ENCODE measurements around the gene DPP9. TPM values are rescaled to one million over a fixed set of nuclear protein-coding genes. Genes with fewer than 3 reads are reported as not detected.
A peak's percentile ranks its signal among the peaks of the same experiment; 100 is the strongest.

The DPP9 gene
- total RNA-seq, 1 donor from 2014 or later, result 111 TPM

DNA sequence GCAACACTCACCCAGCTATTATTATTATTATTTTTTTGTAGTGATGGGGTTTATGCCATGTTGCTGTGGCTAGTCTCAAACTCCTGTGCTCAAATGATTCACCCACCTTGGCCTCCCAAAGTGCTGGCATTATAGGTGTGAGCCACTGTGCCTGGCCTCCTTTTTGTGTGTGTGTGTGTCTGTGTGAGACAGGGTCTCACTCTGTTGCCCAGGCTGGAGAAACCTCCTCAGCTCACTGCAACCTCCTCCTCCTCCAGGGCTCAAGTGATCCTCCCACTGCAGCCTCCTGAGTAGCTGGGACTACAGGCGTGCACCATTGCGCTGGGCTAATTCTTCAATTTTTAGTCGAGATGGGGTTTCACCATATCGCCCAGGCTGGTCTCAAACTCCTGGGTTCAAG is 49.9 kb downstream of the DPP9 start:
- Mint-ChIP-seq H3K27ac (no peak overlapping the region), H3K27me3 (no peaks in the 10 kb centered on the region), H3K4me1 (peaks cover 9% of the 10 kb centered on the region), H3K9me3 (no peaks in the 10 kb centered on the region), H3K4me3 (no peak overlapping the region), H3K36me3 (ENCODE audit: low read depth) (peaks cover 38% of the 10 kb centered on the region)
- TF ChIP-seq, protein P1, sequence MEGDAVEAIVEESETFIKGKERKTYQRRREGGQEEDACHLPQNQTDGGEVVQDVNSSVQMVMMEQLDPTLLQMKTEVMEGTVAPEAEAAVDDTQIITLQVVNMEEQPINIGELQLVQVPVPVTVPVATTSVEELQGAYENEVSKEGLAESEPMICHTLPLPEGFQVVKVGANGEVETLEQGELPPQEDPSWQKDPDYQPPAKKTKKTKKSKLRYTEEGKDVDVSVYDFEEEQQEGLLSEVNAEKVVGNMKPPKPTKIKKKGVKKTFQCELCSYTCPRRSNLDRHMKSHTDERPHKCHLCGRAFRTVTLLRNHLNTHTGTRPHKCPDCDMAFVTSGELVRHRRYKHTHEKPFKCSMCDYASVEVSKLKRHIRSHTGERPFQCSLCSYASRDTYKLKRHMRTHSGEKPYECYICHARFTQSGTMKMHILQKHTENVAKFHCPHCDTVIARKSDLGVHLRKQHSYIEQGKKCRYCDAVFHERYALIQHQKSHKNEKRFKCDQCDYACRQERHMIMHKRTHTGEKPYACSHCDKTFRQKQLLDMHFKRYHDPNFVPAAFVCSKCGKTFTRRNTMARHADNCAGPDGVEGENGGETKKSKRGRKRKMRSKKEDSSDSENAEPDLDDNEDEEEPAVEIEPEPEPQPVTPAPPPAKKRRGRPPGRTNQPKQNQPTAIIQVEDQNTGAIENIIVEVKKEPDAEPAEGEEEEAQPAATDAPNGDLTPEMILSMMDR (IDR thresholded peaks at IDR 0.05), result no peak
- intact Hi-C loops (cut with micrococcal nuclease), result no loop called here
- ATAC-seq (ENCODE audit: low read depth), result no peak
- POLR2A ChIA-PET, result interaction anchor here (0.7 kb wide), 1 partner anchor 139 kb away, joined by 4 read pairs; no protein-coding TSS in a partner anchor
- CTCF ChIA-PET, result no interaction called here
- no peak for DNase-seq

DNA sequence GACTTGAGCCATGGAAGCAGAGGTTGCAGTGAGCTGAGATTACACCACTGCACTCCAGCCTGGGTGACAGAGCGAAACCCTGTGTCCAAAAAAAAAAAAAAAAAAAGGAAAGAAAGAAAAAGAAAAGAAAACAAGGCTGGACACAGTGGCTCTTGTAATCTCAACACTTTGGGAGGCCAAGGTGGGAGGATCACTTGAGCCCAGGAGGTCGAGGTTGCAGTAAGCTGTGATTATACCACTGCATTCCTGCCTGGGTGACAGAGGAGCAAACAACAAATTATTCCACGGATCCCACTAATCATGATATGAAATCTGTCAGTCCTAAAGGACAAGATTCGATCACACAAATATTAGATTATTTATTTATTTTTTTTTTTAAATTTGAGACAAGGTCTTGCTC is 50.4 kb downstream of the DPP9 start:
- ChIA-PET POLR2A (interaction anchor here (0.7 kb wide), 2 partner anchors 97 to 140 kb away, joined by 4 to 16 read pairs; no protein-coding TSS in a partner anchor), CTCF (no interaction called here)
- no peak overlapping the region for H3K27ac Mint-ChIP-seq
- H3K4me3 Mint-ChIP-seq, result no peak overlapping the region
- ATAC-seq (ENCODE audit: low read depth) (no peak), DNase-seq (no peak)
- intact Hi-C loops (cut with micrococcal nuclease), result no loop called here
- H3K27me3 Mint-ChIP-seq, result no peaks in the 10 kb centered on the region
- H3K36me3 Mint-ChIP-seq (ENCODE audit: low read depth), result peaks cover 37% of the 10 kb centered on the region
- TF ChIP-seq, protein P1 (IDR thresholded peaks at IDR 0.05), result no peak
- H3K9me3 Mint-ChIP-seq, result no peaks in the 10 kb centered on the region
- H3K4me1 Mint-ChIP-seq, result peaks cover 12% of the 10 kb centered on the region

DNA sequence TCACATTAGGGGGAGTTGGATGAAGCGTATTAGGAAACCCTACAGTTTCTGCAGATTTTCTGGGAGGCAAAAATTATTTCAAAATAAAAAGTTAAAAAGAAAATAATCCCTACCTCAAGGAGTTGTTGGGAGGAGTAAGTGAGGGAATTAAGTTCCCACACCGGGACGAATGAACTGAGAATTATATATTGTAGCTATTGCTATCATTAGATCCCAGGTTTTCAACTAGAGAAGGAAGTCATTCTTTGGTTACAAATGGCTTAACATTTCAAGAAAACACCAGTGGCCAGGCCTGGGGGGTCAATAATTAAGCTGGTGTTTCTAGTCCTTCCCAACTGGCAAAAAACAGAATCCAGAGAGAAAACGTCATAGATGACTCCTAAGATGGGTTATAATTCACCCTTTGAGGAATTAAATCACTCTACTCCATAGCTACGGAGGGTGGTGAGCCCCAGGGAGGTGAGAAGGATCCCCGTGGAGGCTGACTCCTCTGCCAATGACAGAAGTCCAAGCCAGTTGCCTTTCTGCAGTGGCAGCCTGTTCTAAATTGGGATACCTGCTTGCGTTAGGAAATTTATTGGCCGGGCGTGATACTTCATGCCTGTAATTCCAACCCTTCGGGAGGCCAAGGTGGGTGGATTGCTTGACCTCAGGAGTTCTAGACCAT is 52.3 kb downstream of the DPP9 start:
- Mint-ChIP-seq H3K36me3 (ENCODE audit: low read depth) (peaks cover 37% of the 10 kb centered on the region), H3K4me1 (peaks cover 18% of the 10 kb centered on the region), H3K4me3 (peak overlapping the region; percentile 69), H3K27me3 (no peaks in the 10 kb centered on the region), H3K27ac (no peak overlapping the region), H3K9me3 (no peaks in the 10 kb centered on the region)
- ChIA-PET POLR2A (no interaction called here), CTCF (interaction anchor here (1.2 kb wide), 1 partner anchor 35 kb away, joined by 3 read pairs; no protein-coding TSS in a partner anchor)
- no peak for ATAC-seq (ENCODE audit: low read depth)
- TF ChIP-seq, protein P1 (IDR thresholded peaks at IDR 0.05), result no peak
- DNase-seq, result no peak
- intact Hi-C loops (cut with micrococcal nuclease), result no loop called here

DNA sequence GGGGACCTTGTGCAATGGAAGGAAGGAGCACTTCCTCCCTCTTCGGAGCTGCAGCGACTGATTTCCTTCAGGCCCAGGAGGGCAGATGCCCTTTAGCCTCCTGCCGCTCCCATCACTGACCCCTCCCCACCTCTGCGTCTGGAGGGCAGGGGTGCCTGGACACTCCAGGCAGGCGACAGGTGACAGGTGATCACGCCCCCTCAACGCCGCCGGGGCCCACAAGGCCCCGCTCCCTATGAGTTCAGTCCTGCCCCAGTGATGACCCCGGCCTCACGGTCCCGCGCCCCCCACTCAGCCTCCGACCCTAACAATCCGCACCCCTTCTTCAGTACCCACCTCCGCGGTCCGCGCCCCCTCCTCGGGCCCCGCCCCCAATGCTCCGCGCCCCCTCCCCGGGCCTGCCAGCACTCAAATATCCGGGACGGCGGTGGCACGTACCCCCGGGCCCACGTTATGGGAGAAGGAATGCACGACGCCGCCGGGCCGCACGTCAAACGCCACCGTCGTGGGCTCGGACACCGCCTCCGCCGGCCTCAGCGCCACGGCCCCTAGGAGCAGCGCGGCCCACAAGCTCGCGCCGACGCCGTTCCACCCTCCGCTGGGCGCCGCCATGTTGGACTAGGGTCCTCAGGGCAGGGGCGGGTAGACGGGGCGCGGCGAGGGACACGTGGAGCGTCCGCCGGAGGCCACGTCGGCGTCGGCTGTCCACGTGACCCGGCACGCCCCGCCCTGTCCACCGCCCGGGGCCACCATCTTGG is 53.7 kb downstream of the DPP9 start, which contains the start of gene MYDGF:
Gene MYDGF, minus strand, starts transcription at position 620 of the 758 bp plus-strand sequence. Its CDS starts 8 bp downstream, at position 612.
- ATAC-seq (ENCODE audit: low read depth) (peak; percentile 98), DNase-seq (peak; percentile 93)
- Mint-ChIP-seq H3K27me3 (no peaks in the 10 kb centered on the region), H3K9me3 (no peaks in the 10 kb centered on the region), H3K27ac (peak within 1 kb of the TSS; percentile 77), H3K4me3 (peak within 1 kb of the TSS; percentile 89), H3K36me3 (ENCODE audit: low read depth) (peaks cover 33% of the 10 kb centered on the region), H3K4me1 (peaks cover 18% of the 10 kb centered on the region)
- TF ChIP-seq, protein P1 (IDR thresholded peaks at IDR 0.05), result no peak
- ChIA-PET POLR2A (interaction anchor here (0.6 to 1.5 kb wide), 3 partner anchors 55 to 423 kb away, joined by 4 to 6 read pairs (median 4); partner anchors contain the start of gene YJU2), CTCF (interaction anchor here (1.2 kb wide), 1 partner anchor 34 kb away, joined by 3 read pairs; no protein-coding TSS in a partner anchor)
- intact Hi-C loops (cut with micrococcal nuclease), result loop anchor here (1.0 kb wide), 3 partner anchors 31 to 121 kb away; partner anchors contain the start of genes FEM1A and TNFAIP8L1

DNA sequence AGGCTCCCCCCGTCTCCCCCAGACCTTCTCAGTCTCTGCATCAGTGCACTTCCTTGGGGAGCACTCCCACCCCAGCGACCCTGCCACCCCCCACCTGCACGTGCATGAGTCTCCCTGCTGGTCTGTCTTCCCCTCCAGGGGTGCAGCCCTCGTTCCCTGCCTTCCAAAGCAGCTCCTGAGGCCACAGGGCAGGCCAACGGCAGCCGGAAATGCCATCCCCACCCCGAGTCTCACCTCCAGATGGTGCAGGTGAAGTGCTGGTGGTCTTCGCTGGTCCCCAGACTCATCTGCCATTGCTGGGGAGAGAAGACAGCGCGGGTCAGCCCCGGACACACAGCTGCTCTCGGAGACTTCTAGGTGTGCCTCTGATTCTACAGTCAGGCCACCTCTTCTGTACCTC is 59.0 kb downstream of the DPP9 start:
- no peak for ATAC-seq (ENCODE audit: low read depth)
- intact Hi-C loops (cut with micrococcal nuclease), result no loop called here
- TF ChIP-seq, protein P1 (IDR thresholded peaks at IDR 0.05), result no peak

More for the DNA sequence above, 59.0 kb downstream of the DPP9 start:
- Mint-ChIP-seq H3K27me3 (no peaks in the 10 kb centered on the region), H3K27ac (no peak overlapping the region), H3K4me3 (no peak overlapping the region), H3K36me3 (ENCODE audit: low read depth) (peaks cover 65% of the 10 kb centered on the region), H3K4me1 (peaks cover 18% of the 10 kb centered on the region), H3K9me3 (no peaks in the 10 kb centered on the region)
- ChIA-PET POLR2A (no interaction called here), CTCF (no interaction called here)
- no peak for DNase-seq

All from activated B cell treated with CpG ODN at 0.5 μM for 24 hours (primary cell).